ENCODE results near the gene AGRN. TPM values are rescaled to one million over a fixed set of nuclear protein-coding genes. Genes with fewer than 3 reads are reported as not detected.

The AGRN gene
- total and polyA plus RNA-seq, 4 donors = 1.8 to 22.4 (median 16.9) TPM

GRCh38 chr1:1037366-1038327 is 17.7 kb downstream of the AGRN start:
- Histone ChIP-seq H3K4me1 (ENCODE audit: control insufficient read depth in 4 of 4, insufficient read depth in 4 of 4, low read length in 3 of 4) (peaks cover 9 to 21% (median 18%) of the 10 kb centered on the region in 4 donors), H3K9ac (ENCODE audit: low read depth in 1 of 2, low read length in 2 of 2) (no peak overlapping the region), H3K27ac (ENCODE audit: low read depth in 1 of 2, low read length in 2 of 2) (no peak overlapping the region), H3K9me3 (ENCODE audit: control insufficient read depth in 4 of 4, low read length in 3 of 4) (no peaks in the 10 kb centered on the region), H3K27me3 (ENCODE audit: control insufficient read depth in 4 of 4, insufficient read depth in 4 of 4, low read length in 3 of 4) (peaks cover 0 to 3% (median 0%) of the 10 kb centered on the region in 4 donors), H3K36me3 (ENCODE audit: control insufficient read depth in 4 of 4, insufficient read depth in 3 of 4, low read depth in 1 of 4, low read length in 3 of 4) (no peaks in the 10 kb centered on the region), H3K4me3 (ENCODE audit: low read depth in 1 of 3, low read length in 3 of 3) (no peak overlapping the region)
- DNase-seq (ENCODE audit: low spot score) = no peak
- 82% methylated on average over 30 of the region's 30 CpGs for WGBS
- no peak for TF ChIP-seq FOXA1 (IDR thresholded peaks at IDR 0.05)
- TF ChIP-seq HNF4A (conservative IDR thresholded peaks at IDR 0.05) = peak in 1 of 2 donors; percentile 15

- TF ChIP-seq HNF4A (conservative IDR thresholded peaks at IDR 0.05) (no peak), HNF4G (IDR thresholded peaks at IDR 0.05) (no peak), MAX (IDR thresholded peaks at IDR 0.05) (no peak), GABPA (IDR thresholded peaks at IDR 0.05 in 1 of 2, conservative IDR thresholded peaks at IDR 0.05 in 1 of 2) (no peak), NR2F2 (IDR thresholded peaks at IDR 0.05) (no peak), SP1 (IDR thresholded peaks at IDR 0.05) (no peak), ZBTB33 (IDR thresholded peaks at IDR 0.05) (no peak), CTCF (IDR thresholded peaks at IDR 0.05; ENCODE audit: low read depth, low read length, missing input control) (no peak), YY1 (IDR thresholded peaks at IDR 0.05) (no peak), TAF1 (conservative IDR thresholded peaks at IDR 0.05) (no peak), JUND (IDR thresholded peaks at IDR 0.05) (no peak), FOXA2 (IDR thresholded peaks at IDR 0.05) (no peak), RAD21 (IDR thresholded peaks at IDR 0.05) (no peak), RXRA (IDR thresholded peaks at IDR 0.05) (no peak), FOXA1 (IDR thresholded peaks at IDR 0.05) (no peak), EGR1 (IDR thresholded peaks at IDR 0.05; ENCODE audit: low read depth in 2 of 2) (no peak), ATF3 (IDR thresholded peaks at IDR 0.05) (no peak), REST (IDR thresholded peaks at IDR 0.05) (no peak)
- no peak overlapping the region for H3K27ac ChIP-seq (ENCODE audit: low read depth in 1 of 2, low read length in 2 of 2)
- no peaks in the 10 kb centered on the region for H3K9me3 ChIP-seq (ENCODE audit: control insufficient read depth in 4 of 4, low read length in 3 of 4)
- peaks cover 0 to 3% (median 0%) of the 10 kb centered on the region in 4 donors for H3K27me3 ChIP-seq (ENCODE audit: control insufficient read depth in 4 of 4, insufficient read depth in 4 of 4, low read length in 3 of 4)
- H3K4me3 ChIP-seq (ENCODE audit: low read depth in 1 of 3, low read length in 3 of 3) = no peak overlapping the region
- H3K9ac ChIP-seq (ENCODE audit: low read depth in 1 of 2, low read length in 2 of 2) = no peak overlapping the region
- H3K4me1 ChIP-seq (ENCODE audit: control insufficient read depth in 4 of 4, insufficient read depth in 4 of 4, low read length in 3 of 4) = peaks cover 8 to 14% (median 11%) of the 10 kb centered on the region in 4 donors
- no peak for DNase-seq (ENCODE audit: low spot score)
- H3K36me3 ChIP-seq (ENCODE audit: control insufficient read depth in 4 of 4, insufficient read depth in 3 of 4, low read depth in 1 of 4, low read length in 3 of 4) = peaks cover 0 to 2% (median 0%) of the 10 kb centered on the region in 4 donors
- WGBS = 88% methylated on average over 6 of the region's 6 CpGs
Measured at GRCh38 chr1:1038694-1039093, 18.8 kb downstream of the AGRN start.
